Fibroblast of lung (primary cell): Measurements from ENCODE around the gene PC.

Experiments used
- CTCF ChIP-seq, 2 donors: IDR thresholded peaks in 1 of 2; conservative IDR thresholded peaks in 1 of 2; 1 replicate in 1 of 2; 2 replicates in 1 of 2; pipeline ENCODE4 v1.5.1; 2011 to 2012; ENCODE audit warnings: low read length in 2 of 2, control low read depth in 1 of 2, inconsistent platforms in 1 of 2, low read depth in 1 of 2, mild to moderate bottlenecking in 1 of 2
- EZH2 ChIP-seq: IDR thresholded peaks from 2 replicates; pipeline ENCODE4 v1.5.1; 2012; ENCODE audit warnings: low read length, control low read depth, mild to moderate bottlenecking; ENCODE audit errors: missing control alignments

DNA sequence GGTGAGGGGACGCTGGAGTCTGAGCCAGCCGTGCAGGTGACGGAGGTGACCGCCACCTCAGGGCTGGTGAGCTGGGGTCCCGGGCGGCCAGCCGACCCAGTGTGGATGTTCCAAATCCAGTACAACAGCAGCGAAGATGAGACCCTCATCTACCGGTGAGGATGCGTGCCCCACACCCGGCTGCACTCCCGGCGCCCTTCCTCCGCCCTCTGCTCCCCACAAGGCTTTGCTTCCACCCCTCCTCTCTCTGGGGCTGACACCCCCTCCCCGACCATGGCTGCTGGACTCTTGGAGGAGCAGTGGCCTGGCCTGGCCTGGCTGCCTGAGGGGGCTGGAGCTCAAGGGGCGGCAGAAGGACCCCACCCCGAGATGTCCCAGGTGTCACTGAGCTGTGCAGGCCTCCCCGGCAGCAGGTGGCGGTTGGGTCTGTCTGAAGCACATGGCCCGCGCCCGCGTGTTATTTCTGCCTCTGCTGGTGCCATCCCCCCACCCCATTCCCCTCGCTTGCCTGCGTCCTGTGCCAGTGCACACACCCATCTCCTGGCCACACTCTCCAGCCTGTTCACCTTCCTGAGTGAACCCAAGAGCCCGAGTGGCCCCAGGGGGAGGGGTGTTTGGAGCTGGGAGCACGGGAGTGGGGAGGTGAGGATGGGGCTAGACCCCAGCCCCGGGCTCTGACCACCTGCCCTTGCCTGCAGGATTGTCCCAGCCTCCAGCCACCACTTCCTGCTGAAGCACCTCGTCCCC, 99.1 kb downstream of the PC start:
- TF ChIP-seq CTCF (conservative IDR thresholded peaks at IDR 0.05 in 1 of 2, IDR thresholded peaks at IDR 0.05 in 1 of 2; ENCODE audit: low read depth in 1 of 2, low read length in 2 of 2) (no peak), EZH2 (no peak)
